ENCODE data around the gene TPP2. TPM values are rescaled to one million over a fixed set of nuclear protein-coding genes. Genes with fewer than 3 reads are reported as not detected.

Gene TPP2
- total and polyA plus RNA-seq, 9 donors, result 24.0 to 50.7 (median 33.9) TPM

DNA sequence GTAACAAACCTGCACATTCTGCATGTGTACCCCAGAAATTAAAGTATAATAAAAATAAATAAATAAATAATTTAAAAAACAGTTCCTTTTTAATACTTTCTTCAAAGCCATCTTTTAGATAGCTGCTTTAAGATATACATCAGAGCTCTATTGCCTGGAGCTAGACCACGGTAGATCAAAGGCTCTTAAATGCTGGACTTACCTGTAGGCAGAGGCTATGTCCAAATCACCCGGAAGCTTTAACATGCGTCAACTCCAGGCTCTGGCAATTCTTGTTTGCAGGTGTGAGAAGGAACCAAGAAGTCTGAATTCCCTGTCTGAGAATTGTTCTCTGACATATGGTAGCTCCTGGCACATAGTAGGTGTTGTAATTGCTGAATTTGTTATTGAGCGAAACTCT lies 99.7 kb downstream of the TPP2 start:
- Histone ChIP-seq H3K36me3 (no peaks in the 10 kb centered on the region), H3K27ac (no peak overlapping the region), H3K9me3 (no peaks in the 10 kb centered on the region), H3K4me1 (ENCODE audit: insufficient read depth) (peaks cover 5% of the 10 kb centered on the region), H3K4me3 (no peak overlapping the region), H3K27me3 (no peaks in the 10 kb centered on the region)
- WGBS, 3 donors, result 89 to 92% (median 92%) methylated on average over 4 of the region's 4 CpGs
- TF ChIP-seq CTCF (IDR thresholded peaks at IDR 0.05) (no peak), EP300 (IDR thresholded peaks at IDR 0.05) (no peak), POLR2A (IDR thresholded peaks at IDR 0.05) (no peak)
- intact Hi-C loops (cut with DNase I), result no loop called here
- no peak for DNase-seq

DNA sequence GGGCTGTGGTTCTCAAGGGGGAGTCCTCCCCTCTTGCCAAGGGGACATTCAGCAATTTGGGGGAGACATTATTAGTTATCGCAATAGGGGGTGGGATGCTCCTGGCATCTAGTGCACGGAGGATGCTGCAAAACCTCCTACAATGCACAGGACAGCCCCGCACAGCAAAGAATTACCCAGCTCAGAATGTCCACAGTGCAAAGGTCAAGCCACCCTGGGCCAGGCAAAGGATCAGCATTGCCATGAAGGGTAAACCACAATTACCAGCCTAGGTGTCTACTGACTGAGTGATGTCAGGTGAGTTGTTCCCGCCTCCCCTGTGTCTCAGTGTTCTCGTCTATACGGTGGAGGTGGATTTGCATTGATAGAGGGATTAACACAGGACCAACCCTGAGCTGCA lies 100.5 kb downstream of the TPP2 start:
- WGBS, 3 donors, result 81 to 93% (median 84%) methylated on average over 6 of the region's 6 CpGs
- Histone ChIP-seq H3K36me3 (no peaks in the 10 kb centered on the region), H3K4me1 (ENCODE audit: insufficient read depth) (peaks cover 5% of the 10 kb centered on the region)

DNA sequence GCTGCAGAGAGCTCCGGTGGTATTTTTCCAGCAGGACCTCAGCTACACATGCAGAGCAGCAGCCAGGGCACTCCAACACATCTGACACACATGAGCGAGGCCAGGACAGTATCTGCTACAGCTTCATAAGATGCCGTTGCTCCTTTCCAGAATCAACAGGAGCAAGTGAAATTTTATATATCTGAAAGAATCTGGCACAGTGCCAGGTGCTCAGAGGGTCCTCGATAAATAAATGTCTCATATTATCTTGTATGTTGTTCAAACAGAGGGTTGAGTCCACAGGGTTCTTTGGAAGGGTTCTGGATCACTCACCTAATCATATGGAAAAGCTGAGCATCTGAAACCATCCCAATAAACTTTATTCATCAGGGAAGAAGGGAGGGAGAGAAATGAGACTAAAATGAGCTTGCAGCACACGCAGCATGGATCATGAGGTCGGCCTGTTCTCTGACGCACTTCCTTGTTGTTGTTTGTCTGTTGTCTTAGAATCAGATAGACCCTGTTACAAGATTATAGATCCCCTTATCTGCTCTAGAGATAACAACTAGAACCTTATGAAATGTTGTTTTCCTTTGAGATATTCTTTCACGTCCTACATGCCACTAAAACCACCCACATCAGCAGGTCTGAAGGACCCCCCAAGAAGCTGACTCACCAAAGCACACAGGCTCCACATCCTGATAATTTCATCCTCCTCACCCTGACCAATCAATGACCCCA lies 101.3 kb downstream of the TPP2 start:
- Histone ChIP-seq H3K4me3 (no peak overlapping the region), H3K4me1 (ENCODE audit: insufficient read depth) (peaks cover 6% of the 10 kb centered on the region), H3K27ac (no peak overlapping the region), H3K36me3 (no peaks in the 10 kb centered on the region), H3K9me3 (no peaks in the 10 kb centered on the region), H3K27me3 (no peaks in the 10 kb centered on the region)
- WGBS, 3 donors, result 76 to 83% (median 79%) methylated on average over 8 of the region's 8 CpGs
- intact Hi-C loops (cut with DNase I), result no loop called here
- no peak for DNase-seq
- TF ChIP-seq POLR2A (IDR thresholded peaks at IDR 0.05) (no peak), EP300 (IDR thresholded peaks at IDR 0.05) (no peak), CTCF (IDR thresholded peaks at IDR 0.05) (no peak)

More for the DNA sequence above, 100.5 kb downstream of the TPP2 start:
- H3K9me3 ChIP-seq, result no peaks in the 10 kb centered on the region
- intact Hi-C loops (cut with DNase I), result no loop called here
- TF ChIP-seq POLR2A (IDR thresholded peaks at IDR 0.05) (no peak), EP300 (IDR thresholded peaks at IDR 0.05) (no peak), CTCF (IDR thresholded peaks at IDR 0.05) (no peak)
- no peak overlapping the region for H3K27ac ChIP-seq
- no peak overlapping the region for H3K4me3 ChIP-seq
- no peak for DNase-seq
- H3K27me3 ChIP-seq, result no peaks in the 10 kb centered on the region

DNA sequence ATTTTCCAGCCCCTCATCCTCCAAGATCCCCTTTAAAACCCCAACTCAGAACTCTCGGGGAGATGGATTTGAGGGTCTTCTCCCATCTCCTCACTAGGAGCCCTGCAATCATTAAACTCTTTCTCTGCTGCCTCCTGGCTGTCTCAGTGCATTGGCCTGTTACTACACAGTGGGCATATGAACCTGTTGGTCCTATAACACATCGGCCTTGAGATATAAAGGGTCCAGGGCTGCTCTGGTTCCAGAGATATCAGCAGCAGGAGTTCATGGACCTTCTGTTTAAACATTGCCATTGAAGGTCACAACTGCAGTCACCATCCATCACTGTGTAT lies 101.8 kb downstream of the TPP2 start:
- Histone ChIP-seq H3K4me3 (no peak overlapping the region), H3K9me3 (no peaks in the 10 kb centered on the region), H3K27me3 (no peaks in the 10 kb centered on the region), H3K4me1 (ENCODE audit: insufficient read depth) (peaks cover 7% of the 10 kb centered on the region), H3K27ac (no peak overlapping the region), H3K36me3 (no peaks in the 10 kb centered on the region)
- intact Hi-C loops (cut with DNase I), result no loop called here
- 92 to 96% (median 95%) methylated on average over 2 of the region's 2 CpGs for WGBS, 3 donors
- TF ChIP-seq CTCF (IDR thresholded peaks at IDR 0.05), result no peak
- no peak for TF ChIP-seq EP300 (IDR thresholded peaks at IDR 0.05)
- TF ChIP-seq POLR2A (IDR thresholded peaks at IDR 0.05), result no peak
- no peak for DNase-seq
